ENCODE results near the gene ANKS1A. TPM values are rescaled to one million over a fixed set of nuclear protein-coding genes. Genes with fewer than 3 reads are reported as not detected.

The ANKS1A gene
- total RNA-seq, 1 donor from 2014 or later: 17.0 TPM

DNA sequence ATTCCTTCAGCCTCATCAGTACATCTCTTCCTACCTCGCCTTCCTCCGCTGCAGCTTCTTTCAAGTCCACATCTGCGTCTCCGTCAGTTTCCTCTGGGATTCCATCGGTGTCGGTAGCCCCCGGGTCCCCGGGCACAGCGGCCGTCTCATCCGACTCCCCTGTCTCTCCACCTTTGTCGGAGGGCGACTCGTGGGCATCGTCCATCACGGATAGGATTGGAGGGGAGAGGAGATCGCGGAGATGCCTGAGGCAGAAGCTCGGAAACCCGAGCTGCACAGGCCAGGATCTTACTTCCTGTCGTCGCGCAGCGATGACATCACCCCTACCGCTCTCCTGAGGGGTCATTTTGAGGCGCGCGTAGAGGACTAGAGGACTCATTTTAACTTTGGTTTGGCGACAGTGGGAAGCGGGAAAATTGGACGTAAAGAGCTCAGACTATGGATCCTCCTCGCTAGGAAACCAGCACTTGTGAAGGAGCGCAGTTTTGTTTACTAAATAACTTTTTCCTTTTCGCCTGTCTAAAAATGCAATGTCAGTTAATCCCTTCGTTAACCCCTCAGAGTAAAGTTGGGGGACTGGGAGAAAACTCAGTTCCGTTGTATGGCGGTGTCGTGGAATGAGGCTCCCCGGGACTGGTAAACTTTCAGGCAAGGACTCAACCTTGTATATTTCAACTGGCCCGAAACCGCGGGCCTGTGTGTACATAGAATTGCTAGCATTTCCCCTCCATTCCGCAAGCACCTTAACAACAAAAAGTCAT, 1.1 kb upstream of the ANKS1A start, which contains the start of gene TAF11:
Gene TAF11 (minus strand): TSS at position 290 of the 761 bp plus-strand sequence. CDS start 85 bp downstream, at position 205.
- Mint-ChIP-seq H3K9me3 (no peaks in the 10 kb centered on the region), H3K36me3 (peaks cover 3% of the 10 kb centered on the region), H3K27ac (peak within 1 kb of the TSS; percentile 97), H3K27me3 (ENCODE audit: insufficient read depth, low read depth) (no peaks in the 10 kb centered on the region), H3K4me1 (peaks cover 26% of the 10 kb centered on the region), H3K4me3 (peak within 1 kb of the TSS; percentile 99)
- no peaks in the 10 kb centered on the region for H3K27me3 ChIP-seq
- peak within 1 kb of the TSS; percentile 91 for H3K9ac ChIP-seq
- H3K4me2 ChIP-seq: peak within 1 kb of the TSS; percentile 99
- peak within 1 kb of the TSS; percentile 77 for H3K27ac ChIP-seq
- DNase-seq (ENCODE audit: low spot score): peak; percentile 97
- H2AFZ ChIP-seq (replicated peaks): peak within 1 kb of the TSS; percentile 95
- TF ChIP-seq EZH2 (IDR thresholded peaks at IDR 0.05): no peak
- TF ChIP-seq, protein P1, sequence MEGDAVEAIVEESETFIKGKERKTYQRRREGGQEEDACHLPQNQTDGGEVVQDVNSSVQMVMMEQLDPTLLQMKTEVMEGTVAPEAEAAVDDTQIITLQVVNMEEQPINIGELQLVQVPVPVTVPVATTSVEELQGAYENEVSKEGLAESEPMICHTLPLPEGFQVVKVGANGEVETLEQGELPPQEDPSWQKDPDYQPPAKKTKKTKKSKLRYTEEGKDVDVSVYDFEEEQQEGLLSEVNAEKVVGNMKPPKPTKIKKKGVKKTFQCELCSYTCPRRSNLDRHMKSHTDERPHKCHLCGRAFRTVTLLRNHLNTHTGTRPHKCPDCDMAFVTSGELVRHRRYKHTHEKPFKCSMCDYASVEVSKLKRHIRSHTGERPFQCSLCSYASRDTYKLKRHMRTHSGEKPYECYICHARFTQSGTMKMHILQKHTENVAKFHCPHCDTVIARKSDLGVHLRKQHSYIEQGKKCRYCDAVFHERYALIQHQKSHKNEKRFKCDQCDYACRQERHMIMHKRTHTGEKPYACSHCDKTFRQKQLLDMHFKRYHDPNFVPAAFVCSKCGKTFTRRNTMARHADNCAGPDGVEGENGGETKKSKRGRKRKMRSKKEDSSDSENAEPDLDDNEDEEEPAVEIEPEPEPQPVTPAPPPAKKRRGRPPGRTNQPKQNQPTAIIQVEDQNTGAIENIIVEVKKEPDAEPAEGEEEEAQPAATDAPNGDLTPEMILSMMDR (IDR thresholded peaks at IDR 0.05): no peak
- no peak for TF ChIP-seq EZH2phosphoT487 (IDR thresholded peaks at IDR 0.05)
- no peaks in the 10 kb centered on the region for H3K9me3 ChIP-seq (ENCODE audit: low read depth)
- H3K4me3 ChIP-seq: peak within 1 kb of the TSS; percentile 91
- peaks cover 7% of the 10 kb centered on the region for H3K4me1 ChIP-seq
- H3F3A ChIP-seq (ENCODE audit: low read depth): peaks cover 19% of the 10 kb centered on the region
- peaks cover 6% of the 10 kb centered on the region for H3K36me3 ChIP-seq
- H3K79me2 ChIP-seq (ENCODE audit: low read depth): peaks cover 81% of the 10 kb centered on the region
- H4K20me1 ChIP-seq (ENCODE audit: low read depth): peaks cover 43% of the 10 kb centered on the region

GRCh38 chr6:34888514-34888856, 570 bp upstream of the ANKS1A start:
- Histone ChIP-seq H3K4me3 (peak overlapping the region; percentile 91), H3F3A (ENCODE audit: low read depth) (peaks cover 19% of the 10 kb centered on the region), H4K20me1 (ENCODE audit: low read depth) (peaks cover 44% of the 10 kb centered on the region), H3K79me2 (ENCODE audit: low read depth) (peaks cover 83% of the 10 kb centered on the region), H3K27ac (no peak overlapping the region), H3K9ac (peak overlapping the region; percentile 91), H3K36me3 (peaks cover 6% of the 10 kb centered on the region), H3K27me3 (no peaks in the 10 kb centered on the region), H3K9me3 (ENCODE audit: low read depth) (no peaks in the 10 kb centered on the region), H2AFZ (replicated peaks) (peak overlapping the region; percentile 95), H3K4me1 (peaks cover 7% of the 10 kb centered on the region), H3K4me2 (peak overlapping the region; percentile 99)
- H3K9me3 Mint-ChIP-seq: no peaks in the 10 kb centered on the region
- H3K36me3 Mint-ChIP-seq: peaks cover 3% of the 10 kb centered on the region
- no peaks in the 10 kb centered on the region for H3K27me3 Mint-ChIP-seq (ENCODE audit: insufficient read depth, low read depth)
- no peak for DNase-seq (ENCODE audit: low spot score)
- peak overlapping the region; percentile 99 for H3K4me3 Mint-ChIP-seq
- H3K27ac Mint-ChIP-seq: peak overlapping the region; percentile 55
- TF ChIP-seq EZH2phosphoT487 (IDR thresholded peaks at IDR 0.05) (no peak), EZH2 (IDR thresholded peaks at IDR 0.05) (no peak)
- TF ChIP-seq, protein P1 (IDR thresholded peaks at IDR 0.05): no peak
- peaks cover 26% of the 10 kb centered on the region for H3K4me1 Mint-ChIP-seq

DNA sequence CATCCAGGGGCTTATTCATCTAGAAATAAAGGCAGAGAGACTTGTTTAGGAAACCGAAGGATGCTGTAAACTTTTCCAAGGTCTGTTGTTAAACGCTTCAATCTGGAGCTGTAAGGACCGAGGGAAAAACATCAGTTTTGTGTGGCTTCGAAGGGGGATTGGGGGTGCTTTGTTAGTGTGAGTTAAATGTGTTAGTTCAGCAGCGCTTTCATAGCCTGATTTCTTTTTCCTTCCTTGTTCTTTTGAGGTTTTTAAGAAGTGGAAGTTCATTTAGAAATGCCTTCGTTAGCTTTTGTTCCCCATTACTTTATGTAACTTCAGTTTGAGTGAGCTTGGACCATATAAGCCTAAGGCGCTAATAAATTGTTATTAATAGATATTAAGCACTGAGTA, 1.5 kb downstream of the ANKS1A start:
- H3K4me3 ChIP-seq: peak overlapping the region; percentile 91
- peaks cover 19% of the 10 kb centered on the region for H3F3A ChIP-seq (ENCODE audit: low read depth)
- H4K20me1 ChIP-seq (ENCODE audit: low read depth): peaks cover 44% of the 10 kb centered on the region
- H3K4me3 Mint-ChIP-seq: peak overlapping the region; percentile 99
- H3K27ac ChIP-seq: no peak overlapping the region
- H3K9me3 Mint-ChIP-seq: no peaks in the 10 kb centered on the region
- peak overlapping the region; percentile 99 for H3K4me2 ChIP-seq
- no peaks in the 10 kb centered on the region for H3K36me3 Mint-ChIP-seq
- peaks cover 28% of the 10 kb centered on the region for H3K4me1 Mint-ChIP-seq
- no peaks in the 10 kb centered on the region for H3K27me3 Mint-ChIP-seq (ENCODE audit: insufficient read depth, low read depth)
- DNase-seq (ENCODE audit: low spot score): no peak
- no peaks in the 10 kb centered on the region for H3K36me3 ChIP-seq
- no peaks in the 10 kb centered on the region for H3K27me3 ChIP-seq
- peak overlapping the region; percentile 9 for H3K9ac ChIP-seq
- no peak overlapping the region for H2AFZ ChIP-seq (replicated peaks)
- H3K9me3 ChIP-seq (ENCODE audit: low read depth): no peaks in the 10 kb centered on the region
- peaks cover 83% of the 10 kb centered on the region for H3K79me2 ChIP-seq (ENCODE audit: low read depth)
- TF ChIP-seq EZH2 (IDR thresholded peaks at IDR 0.05): no peak
- peaks cover 7% of the 10 kb centered on the region for H3K4me1 ChIP-seq
- H3K27ac Mint-ChIP-seq: no peak overlapping the region

GRCh38 chr6:34891296-34891695, 2.2 kb downstream of the ANKS1A start:
- H3K36me3 Mint-ChIP-seq: no peaks in the 10 kb centered on the region
- H3K27me3 ChIP-seq: no peaks in the 10 kb centered on the region
- H4K20me1 ChIP-seq (ENCODE audit: low read depth): peaks cover 44% of the 10 kb centered on the region
- no peaks in the 10 kb centered on the region for H3K27me3 Mint-ChIP-seq (ENCODE audit: insufficient read depth, low read depth)
- H3K9me3 Mint-ChIP-seq: no peaks in the 10 kb centered on the region
- TF ChIP-seq, protein P1 (IDR thresholded peaks at IDR 0.05): no peak
- TF ChIP-seq EZH2 (IDR thresholded peaks at IDR 0.05) (no peak), EZH2phosphoT487 (IDR thresholded peaks at IDR 0.05) (no peak)
- no peak overlapping the region for H3K4me3 ChIP-seq
- no peak overlapping the region for H3K27ac ChIP-seq
- H3K4me3 Mint-ChIP-seq: peak overlapping the region; percentile 28
- H3K9me3 ChIP-seq (ENCODE audit: low read depth): no peaks in the 10 kb centered on the region
- H3K27ac Mint-ChIP-seq: no peak overlapping the region
- no peak overlapping the region for H2AFZ ChIP-seq (replicated peaks)
- H3K36me3 ChIP-seq: no peaks in the 10 kb centered on the region
- H3K4me1 ChIP-seq: peaks cover 7% of the 10 kb centered on the region
- H3K79me2 ChIP-seq (ENCODE audit: low read depth): peaks cover 81% of the 10 kb centered on the region
- H3K9ac ChIP-seq: no peak overlapping the region
- peaks cover 28% of the 10 kb centered on the region for H3K4me1 Mint-ChIP-seq
- no peak for DNase-seq (ENCODE audit: low spot score)
- peaks cover 19% of the 10 kb centered on the region for H3F3A ChIP-seq (ENCODE audit: low read depth)
- H3K4me2 ChIP-seq: no peak overlapping the region

Data from neural progenitor cell (in vitro differentiated cells).